ENCODE measurements around the gene SNORC. TPM values are rescaled to one million over a fixed set of nuclear protein-coding genes. Genes with fewer than 3 reads are reported as not detected.

SNORC gene
- total and polyA plus RNA-seq, 2 of the 13 experiments (the other 11 are each of a cell fraction or from before 2014, with no cell fraction given): 59.1 to 86.1 TPM

DNA sequence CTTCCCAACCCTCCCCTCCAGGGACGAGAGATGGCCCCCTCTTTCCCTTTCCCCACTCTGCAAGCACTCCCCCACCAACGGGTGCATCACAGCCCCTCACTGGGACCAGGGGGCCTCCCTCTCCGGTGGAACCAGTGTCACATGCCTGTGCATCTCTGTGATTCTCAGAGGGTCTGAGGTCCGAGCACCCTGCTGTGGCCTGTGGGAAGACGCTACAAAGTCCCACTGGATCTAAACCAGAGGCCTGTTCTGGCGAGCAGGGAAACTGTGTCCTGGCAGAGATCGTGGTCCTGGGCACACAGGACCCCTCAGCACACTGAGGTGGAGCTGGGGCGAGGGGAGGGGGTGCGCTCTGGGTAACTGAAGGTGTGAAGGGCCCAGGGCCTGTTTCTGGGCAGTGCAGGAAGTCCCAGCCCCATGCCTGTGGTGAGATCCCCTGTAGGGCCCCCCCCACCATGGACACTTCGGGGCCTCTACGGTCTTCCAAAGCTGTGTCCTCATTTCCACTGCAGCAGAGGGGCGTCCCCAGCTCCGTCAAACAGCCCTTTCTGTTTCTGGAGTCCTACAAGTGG lies 8.0 kb downstream of the SNORC start (continued):
- TF ChIP-seq, protein P1, sequence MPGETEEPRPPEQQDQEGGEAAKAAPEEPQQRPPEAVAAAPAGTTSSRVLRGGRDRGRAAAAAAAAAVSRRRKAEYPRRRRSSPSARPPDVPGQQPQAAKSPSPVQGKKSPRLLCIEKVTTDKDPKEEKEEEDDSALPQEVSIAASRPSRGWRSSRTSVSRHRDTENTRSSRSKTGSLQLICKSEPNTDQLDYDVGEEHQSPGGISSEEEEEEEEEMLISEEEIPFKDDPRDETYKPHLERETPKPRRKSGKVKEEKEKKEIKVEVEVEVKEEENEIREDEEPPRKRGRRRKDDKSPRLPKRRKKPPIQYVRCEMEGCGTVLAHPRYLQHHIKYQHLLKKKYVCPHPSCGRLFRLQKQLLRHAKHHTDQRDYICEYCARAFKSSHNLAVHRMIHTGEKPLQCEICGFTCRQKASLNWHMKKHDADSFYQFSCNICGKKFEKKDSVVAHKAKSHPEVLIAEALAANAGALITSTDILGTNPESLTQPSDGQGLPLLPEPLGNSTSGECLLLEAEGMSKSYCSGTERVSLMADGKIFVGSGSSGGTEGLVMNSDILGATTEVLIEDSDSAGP (CRISPR knock-in tag; IDR thresholded peaks at IDR 0.05; ENCODE audit: borderline replicate concordance): peak; percentile 24; the same call in 1 of the 2 replicates
- 0 out of 2 replicates have a peak, but pooled peaks have one; percentile 48 for TF ChIP-seq FIP1L1 (IDR thresholded peaks at IDR 0.05; ENCODE audit: borderline replicate concordance, insufficient read depth, low read depth, low read length)
- peak; percentile 14; the same call in 1 of the 2 replicates for TF ChIP-seq POLR2AphosphoS5 (IDR thresholded peaks at IDR 0.05; ENCODE audit: low read depth, low read length)
- TF ChIP-seq KDM5B (CRISPR knock-in tag; IDR thresholded peaks at IDR 0.05; ENCODE audit: borderline replicate concordance): no peak

DNA sequence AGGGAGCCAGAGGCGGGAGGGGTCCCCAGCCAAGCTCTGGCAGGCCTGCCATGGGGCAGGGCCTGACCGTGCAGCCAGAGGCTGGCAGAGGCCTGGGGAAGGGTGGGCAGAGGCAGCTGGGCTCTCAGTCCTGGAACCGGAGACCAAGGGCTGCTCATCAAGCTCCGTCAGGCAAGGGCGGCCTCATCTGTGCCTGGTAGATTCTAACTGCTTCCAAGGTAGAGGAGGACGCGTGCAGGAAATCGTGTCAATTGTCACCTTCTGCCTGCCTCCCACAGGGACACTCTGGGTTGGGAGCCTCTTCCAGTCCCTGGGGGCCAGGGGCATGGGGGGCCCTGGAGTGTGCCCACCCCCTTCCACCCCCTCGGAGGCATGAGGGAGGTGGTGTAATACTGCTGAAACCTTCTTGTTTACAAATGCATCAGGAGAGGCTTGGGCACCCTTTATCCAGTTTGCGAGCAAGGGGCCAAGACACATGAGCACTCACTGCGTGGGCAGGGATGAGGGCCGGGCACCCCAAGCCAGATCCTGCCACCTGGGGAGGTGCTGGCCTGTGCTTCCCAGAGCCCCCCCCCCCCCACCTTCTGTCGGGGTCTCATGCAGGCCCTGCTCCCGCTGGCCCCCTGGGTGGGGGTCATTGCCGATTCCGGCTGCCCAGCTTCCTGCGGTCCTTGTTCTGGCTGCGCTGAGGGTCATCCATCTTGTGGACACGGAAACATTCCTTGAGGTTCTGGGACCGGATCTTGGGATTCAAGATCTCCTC lies 9.0 kb downstream of the SNORC start:
- H3K9me3 ChIP-seq (ENCODE audit: low read length): no peaks in the 10 kb centered on the region
- intact Hi-C loops (cut with micrococcal nuclease; ENCODE audit: unreplicated experiment) (no loop called here), in situ Hi-C loops (cut with HindIII; ENCODE audit: extremely low pct_ligation_motif_present, low pct_unique_long_range_greater_than_20kb) (no loop called here)
- H3K27me3 ChIP-seq (ENCODE audit: control insufficient read depth in 1 of 2, insufficient read depth in 2 of 2, low read length in 2 of 2): no peaks in the 10 kb centered on the region
- no TSS peak for BruUV-seq (replicated peaks)
- WGBS (ENCODE audit: low lambda C conversion rate): 95% methylated on average over 17 of the region's 20 CpGs
- ChIA-PET CTCF (ENCODE audit: low intra/inter-chr PET ratio, low total read pairs) (no interaction called here), POLR2A (interaction anchor here (1.8 to 5.3 kb wide), 2 partner anchors 18 to 23 kb away, joined by 6 to 35 read pairs; no protein-coding TSS in a partner anchor)
- no peak for ATAC-seq
- DNase-seq (ENCODE audit: low spot score): no peak
- peak overlapping the region; percentile 18 for H3K27ac ChIP-seq (ENCODE audit: extremely low read length, insufficient read depth, low read length)
- no peak overlapping the region for H3K9ac ChIP-seq (ENCODE audit: insufficient read depth, low read depth, low read length)
- H3K4me3 ChIP-seq (replicated peaks in 1 of 3; ENCODE audit: insufficient read depth in 1 of 3, low read depth in 2 of 3, low read length in 3 of 3): no peak overlapping the region
- peak overlapping the region; percentile 74; the same call in 1 of the 2 replicates for H3K4me2 ChIP-seq (ENCODE audit: low read depth, low read length)
- FAIRE-seq: no peak
- H3K36me3 ChIP-seq (replicated peaks in 1 of 2; ENCODE audit: control insufficient read depth in 1 of 2, insufficient read depth in 2 of 2, low read length in 2 of 2): peaks cover 0 to 37% of the 10 kb centered on the region in 2 experiments; a peak in 3 of 5 replicates
- no peak overlapping the region for H2AFZ ChIP-seq (ENCODE audit: low read length)
- peaks cover 44% of the 10 kb centered on the region for H3K79me2 ChIP-seq (ENCODE audit: insufficient read depth, low read length)
- H3K4me1 ChIP-seq (ENCODE audit: insufficient read depth, low read length): peaks cover 64% of the 10 kb centered on the region
- H4K20me1 ChIP-seq (ENCODE audit: insufficient read depth, low read length): peaks cover 3% of the 10 kb centered on the region; the same call in 1 of the 2 replicates
- TF ChIP-seq, protein P2, sequence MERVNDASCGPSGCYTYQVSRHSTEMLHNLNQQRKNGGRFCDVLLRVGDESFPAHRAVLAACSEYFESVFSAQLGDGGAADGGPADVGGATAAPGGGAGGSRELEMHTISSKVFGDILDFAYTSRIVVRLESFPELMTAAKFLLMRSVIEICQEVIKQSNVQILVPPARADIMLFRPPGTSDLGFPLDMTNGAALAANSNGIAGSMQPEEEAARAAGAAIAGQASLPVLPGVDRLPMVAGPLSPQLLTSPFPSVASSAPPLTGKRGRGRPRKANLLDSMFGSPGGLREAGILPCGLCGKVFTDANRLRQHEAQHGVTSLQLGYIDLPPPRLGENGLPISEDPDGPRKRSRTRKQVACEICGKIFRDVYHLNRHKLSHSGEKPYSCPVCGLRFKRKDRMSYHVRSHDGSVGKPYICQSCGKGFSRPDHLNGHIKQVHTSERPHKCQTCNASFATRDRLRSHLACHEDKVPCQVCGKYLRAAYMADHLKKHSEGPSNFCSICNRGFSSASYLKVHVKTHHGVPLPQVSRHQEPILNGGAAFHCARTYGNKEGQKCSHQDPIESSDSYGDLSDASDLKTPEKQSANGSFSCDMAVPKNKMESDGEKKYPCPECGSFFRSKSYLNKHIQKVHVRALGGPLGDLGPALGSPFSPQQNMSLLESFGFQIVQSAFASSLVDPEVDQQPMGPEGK (CRISPR knock-in tag; IDR thresholded peaks at IDR 0.05): peak; percentile 69
- TF ChIP-seq NRL (CRISPR knock-in tag; IDR thresholded peaks at IDR 0.05; ENCODE audit: borderline replicate concordance): no peak
- TF ChIP-seq, protein P3, sequence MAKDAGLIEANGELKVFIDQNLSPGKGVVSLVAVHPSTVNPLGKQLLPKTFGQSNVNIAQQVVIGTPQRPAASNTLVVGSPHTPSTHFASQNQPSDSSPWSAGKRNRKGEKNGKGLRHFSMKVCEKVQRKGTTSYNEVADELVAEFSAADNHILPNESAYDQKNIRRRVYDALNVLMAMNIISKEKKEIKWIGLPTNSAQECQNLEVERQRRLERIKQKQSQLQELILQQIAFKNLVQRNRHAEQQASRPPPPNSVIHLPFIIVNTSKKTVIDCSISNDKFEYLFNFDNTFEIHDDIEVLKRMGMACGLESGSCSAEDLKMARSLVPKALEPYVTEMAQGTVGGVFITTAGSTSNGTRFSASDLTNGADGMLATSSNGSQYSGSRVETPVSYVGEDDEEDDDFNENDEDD (CRISPR knock-in tag; IDR thresholded peaks at IDR 0.05; ENCODE audit: borderline replicate concordance): no peak
- peak; percentile 38 for TF ChIP-seq POLR2G (IDR thresholded peaks at IDR 0.05; ENCODE audit: low read depth, low read length)
- TF ChIP-seq MATR3 (CRISPR knock-in tag; IDR thresholded peaks at IDR 0.05): no peak
- TF ChIP-seq, protein P4, sequence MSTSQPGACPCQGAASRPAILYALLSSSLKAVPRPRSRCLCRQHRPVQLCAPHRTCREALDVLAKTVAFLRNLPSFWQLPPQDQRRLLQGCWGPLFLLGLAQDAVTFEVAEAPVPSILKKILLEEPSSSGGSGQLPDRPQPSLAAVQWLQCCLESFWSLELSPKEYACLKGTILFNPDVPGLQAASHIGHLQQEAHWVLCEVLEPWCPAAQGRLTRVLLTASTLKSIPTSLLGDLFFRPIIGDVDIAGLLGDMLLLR (CRISPR knock-in tag; IDR thresholded peaks at IDR 0.05): peak; percentile 33; the same call in 1 of the 2 replicates
- no peak for TF ChIP-seq RFX1 (IDR thresholded peaks at IDR 0.05)
- TF ChIP-seq ZNF569 (CRISPR knock-in tag; IDR thresholded peaks at IDR 0.05; ENCODE audit: borderline replicate concordance): no peak
- no peak for TF ChIP-seq STAG1 (CRISPR knock-in tag; IDR thresholded peaks at IDR 0.05)
- TF ChIP-seq SP140L (CRISPR knock-in tag; IDR thresholded peaks at IDR 0.05; ENCODE audit: borderline replicate concordance): no peak
- TF ChIP-seq RELA (CRISPR knock-in tag; IDR thresholded peaks at IDR 0.05): no peak
- TF ChIP-seq NCOR1 (IDR thresholded peaks at IDR 0.05; ENCODE audit: borderline replicate concordance, low read length): no peak
